Epithelial cell of proximal tubule (primary cell): ENCODE results near the gene STOM. TPM values are rescaled to one million over a fixed set of nuclear protein-coding genes. Genes with fewer than 3 reads are reported as not detected.

Experiments
- DNase-seq: peaks from one replicate; pipeline ENCODE4 v3.0.0-alpha.2; 2011; ENCODE audit warnings: low read depth
- H3K4me3 ChIP-seq: 2 replicates; pipeline ENCODE4 v1.5.1; 2011; ENCODE audit warnings: low read depth, mild to moderate bottlenecking, low read length
- total RNA-seq: library from RNA; depleted of rRNA; stranded (reverse); fragments of >200 nt; gene quantifications from 2 replicates; pipeline ENCODE4 v1.2.3, GENCODE V29; 2015
- TF ChIP-seq, protein P1 (sequence below): conservative IDR thresholded peaks from 2 replicates; pipeline ENCODE4 v1.5.1; 2012; ENCODE audit warnings: low read depth, mild to moderate bottlenecking, low read length

STOM gene
- total RNA-seq, 1 donor from 2014 or later = 26.1 TPM

DNA sequence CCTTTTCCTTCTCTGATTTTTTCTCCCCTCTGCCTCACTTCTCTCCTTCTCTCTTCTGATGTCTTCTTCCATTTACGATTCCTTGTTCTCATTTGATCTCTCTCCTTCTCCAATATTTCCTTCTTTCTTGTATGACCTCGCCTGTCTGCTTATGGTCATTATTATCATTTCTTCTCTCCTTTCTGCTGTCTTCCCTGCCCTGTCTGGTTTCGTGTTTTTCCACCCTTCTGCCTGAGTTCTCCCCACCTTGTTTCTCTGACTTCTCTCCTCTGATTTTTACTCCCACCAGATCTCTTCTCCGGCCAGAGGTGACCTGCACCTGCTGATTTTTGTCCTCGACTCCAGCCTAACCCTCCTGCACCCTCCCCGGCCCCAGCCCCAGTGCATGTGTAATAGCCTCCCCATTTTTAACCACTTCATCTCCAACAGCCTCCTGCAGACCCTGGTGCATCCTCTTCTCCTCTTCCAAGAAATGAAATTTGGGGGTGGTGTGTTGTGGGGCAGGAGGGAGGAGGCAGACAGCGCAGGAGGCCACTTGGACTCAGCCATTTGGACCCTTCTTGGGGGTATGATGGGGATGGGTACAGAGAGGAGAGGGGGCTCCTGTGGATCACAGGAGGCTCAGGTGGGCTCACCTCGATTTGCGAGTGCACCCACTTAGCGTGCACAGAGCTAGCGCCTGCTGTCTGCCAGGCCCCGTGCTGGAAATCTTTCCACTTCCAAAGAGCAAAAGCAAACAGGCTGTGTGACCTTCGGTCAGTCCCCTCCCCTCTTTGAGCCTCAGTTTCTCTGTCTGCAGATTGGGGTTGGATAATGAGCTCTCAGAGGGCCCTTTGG is 69.5 kb downstream of the STOM start:
- no peak for DNase-seq
- TF ChIP-seq, protein P1, sequence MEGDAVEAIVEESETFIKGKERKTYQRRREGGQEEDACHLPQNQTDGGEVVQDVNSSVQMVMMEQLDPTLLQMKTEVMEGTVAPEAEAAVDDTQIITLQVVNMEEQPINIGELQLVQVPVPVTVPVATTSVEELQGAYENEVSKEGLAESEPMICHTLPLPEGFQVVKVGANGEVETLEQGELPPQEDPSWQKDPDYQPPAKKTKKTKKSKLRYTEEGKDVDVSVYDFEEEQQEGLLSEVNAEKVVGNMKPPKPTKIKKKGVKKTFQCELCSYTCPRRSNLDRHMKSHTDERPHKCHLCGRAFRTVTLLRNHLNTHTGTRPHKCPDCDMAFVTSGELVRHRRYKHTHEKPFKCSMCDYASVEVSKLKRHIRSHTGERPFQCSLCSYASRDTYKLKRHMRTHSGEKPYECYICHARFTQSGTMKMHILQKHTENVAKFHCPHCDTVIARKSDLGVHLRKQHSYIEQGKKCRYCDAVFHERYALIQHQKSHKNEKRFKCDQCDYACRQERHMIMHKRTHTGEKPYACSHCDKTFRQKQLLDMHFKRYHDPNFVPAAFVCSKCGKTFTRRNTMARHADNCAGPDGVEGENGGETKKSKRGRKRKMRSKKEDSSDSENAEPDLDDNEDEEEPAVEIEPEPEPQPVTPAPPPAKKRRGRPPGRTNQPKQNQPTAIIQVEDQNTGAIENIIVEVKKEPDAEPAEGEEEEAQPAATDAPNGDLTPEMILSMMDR = no peak
- peak overlapping the region; percentile 47 for H3K4me3 ChIP-seq

DNA sequence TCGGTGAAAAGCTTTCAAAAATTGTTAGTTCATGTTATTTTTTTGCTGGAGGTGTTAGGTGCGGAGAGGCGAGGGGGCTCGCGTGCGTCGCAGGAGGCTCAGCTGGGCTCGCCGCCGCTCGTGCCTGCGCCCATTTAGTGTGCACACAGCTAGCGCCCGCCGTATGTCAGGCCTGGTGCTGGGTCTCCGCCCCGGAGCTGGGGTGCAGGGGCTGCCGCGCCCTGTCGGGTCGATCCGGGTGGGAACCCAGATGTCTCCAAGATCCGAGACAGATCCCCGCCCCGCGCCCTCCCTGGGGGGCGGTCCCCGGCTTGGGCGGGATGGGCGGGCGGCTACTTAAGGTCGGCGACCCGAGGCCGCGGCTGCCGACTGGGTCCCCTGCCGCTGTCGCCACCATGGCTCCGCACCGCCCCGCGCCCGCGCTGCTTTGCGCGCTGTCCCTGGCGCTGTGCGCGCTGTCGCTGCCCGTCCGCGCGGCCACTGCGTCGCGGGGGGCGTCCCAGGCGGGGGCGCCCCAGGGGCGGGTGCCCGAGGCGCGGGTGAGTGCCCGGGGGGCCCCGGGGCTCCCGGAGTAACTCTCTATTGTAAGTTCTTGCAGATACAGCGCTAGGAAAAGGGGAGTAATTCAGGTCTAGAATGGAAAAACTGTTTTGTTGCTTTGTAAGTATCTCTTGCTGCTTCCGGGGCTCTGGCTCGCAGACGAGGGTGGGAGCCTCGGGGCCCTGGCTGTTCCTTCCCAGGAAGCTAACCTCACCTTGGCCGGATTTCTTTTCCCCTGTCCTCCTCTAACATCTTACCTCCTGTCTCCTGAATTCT is 70.4 kb downstream of the STOM start:
- TF ChIP-seq, protein P1 = no peak
- peak overlapping the region; percentile 47 for H3K4me3 ChIP-seq
- no peak for DNase-seq

DNA sequence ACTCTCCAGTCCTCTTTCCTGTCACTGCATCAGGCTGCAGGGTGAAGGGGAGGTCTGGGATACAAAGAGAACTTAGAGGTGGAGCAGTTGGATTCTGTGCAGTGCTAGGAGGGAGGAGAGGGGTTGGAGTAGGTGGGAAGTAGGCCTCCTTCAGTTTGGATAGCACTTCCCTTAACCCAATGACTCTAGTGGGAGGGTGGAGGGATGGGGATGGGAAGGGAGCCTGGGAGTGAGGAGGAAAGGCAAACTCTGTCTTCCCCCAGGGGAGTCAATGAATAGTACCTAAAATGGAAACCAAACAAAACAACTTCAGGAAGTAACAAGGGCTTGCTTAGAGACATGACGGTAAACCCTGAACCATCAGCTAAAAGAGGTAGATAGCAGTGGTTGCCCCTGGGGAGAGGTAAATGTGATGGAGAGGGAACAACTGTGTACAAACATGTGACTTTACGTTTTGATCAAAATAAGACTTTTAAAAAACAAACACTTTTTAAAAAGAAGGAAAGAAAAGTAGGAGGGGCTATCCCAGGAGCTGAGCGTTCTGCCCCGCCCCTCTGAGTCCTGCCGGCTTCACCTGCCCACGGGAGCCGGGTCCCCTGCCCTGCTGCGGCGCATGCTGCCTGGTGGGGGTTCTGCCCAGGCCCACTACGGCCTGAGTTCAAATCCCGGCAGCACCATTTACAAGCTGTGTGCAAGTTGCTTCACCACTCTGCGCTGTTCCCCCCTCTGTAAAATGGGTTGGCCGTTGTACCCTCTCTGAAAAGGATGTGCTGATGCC is 71.2 kb downstream of the STOM start:
- TF ChIP-seq, protein P1 = no peak
- no peak for DNase-seq
- H3K4me3 ChIP-seq = peak overlapping the region; percentile 47

DNA sequence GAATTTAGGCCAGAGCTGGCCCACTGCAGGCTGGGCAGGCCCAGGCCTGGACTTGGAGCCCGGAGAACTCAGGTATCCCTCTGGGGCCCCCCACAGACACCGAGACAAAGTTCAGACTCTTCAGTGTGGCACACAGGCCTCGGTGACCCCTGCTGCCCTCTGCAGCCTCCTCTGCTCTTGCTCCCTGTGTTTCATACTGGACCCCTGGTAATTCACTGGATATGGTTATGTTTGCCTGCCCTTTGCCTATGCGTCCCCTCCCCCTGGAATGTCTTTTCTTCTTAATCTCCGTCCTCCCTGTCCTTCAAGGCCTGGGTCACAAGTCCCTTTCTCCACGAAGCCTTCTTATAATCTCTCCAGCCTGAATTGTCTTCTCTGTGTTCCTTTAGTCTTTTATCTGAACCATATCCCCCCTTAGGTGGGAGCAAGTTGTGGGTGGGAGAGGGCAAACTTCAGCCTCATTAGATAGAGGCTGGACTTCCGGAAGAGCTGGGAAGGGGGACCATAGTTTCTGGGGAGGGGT is 72.0 kb downstream of the STOM start:
- no peak overlapping the region for H3K4me3 ChIP-seq
- DNase-seq = no peak
- TF ChIP-seq, protein P1 = no peak

DNA sequence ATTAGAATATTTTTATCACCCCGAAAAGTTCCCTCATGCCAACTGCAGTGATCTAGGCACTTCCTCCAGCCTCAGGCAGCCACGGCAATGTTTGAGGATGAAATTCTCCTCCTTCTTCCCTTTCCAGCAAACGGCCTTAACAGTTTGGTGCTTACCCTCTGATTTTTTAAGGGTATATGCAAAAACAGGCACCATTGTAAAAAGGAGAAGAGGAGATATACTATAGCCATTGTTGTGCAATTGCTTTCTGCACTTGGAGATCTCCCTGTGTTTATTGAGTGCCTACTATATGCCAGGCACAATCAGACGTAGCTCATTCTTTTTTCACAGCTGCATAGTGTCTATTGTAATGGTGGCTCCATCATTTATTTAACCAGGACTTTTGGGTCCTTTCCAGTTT is 72.7 kb downstream of the STOM start:
- no peak overlapping the region for H3K4me3 ChIP-seq
- TF ChIP-seq, protein P1 = no peak
- DNase-seq = no peak

DNA sequence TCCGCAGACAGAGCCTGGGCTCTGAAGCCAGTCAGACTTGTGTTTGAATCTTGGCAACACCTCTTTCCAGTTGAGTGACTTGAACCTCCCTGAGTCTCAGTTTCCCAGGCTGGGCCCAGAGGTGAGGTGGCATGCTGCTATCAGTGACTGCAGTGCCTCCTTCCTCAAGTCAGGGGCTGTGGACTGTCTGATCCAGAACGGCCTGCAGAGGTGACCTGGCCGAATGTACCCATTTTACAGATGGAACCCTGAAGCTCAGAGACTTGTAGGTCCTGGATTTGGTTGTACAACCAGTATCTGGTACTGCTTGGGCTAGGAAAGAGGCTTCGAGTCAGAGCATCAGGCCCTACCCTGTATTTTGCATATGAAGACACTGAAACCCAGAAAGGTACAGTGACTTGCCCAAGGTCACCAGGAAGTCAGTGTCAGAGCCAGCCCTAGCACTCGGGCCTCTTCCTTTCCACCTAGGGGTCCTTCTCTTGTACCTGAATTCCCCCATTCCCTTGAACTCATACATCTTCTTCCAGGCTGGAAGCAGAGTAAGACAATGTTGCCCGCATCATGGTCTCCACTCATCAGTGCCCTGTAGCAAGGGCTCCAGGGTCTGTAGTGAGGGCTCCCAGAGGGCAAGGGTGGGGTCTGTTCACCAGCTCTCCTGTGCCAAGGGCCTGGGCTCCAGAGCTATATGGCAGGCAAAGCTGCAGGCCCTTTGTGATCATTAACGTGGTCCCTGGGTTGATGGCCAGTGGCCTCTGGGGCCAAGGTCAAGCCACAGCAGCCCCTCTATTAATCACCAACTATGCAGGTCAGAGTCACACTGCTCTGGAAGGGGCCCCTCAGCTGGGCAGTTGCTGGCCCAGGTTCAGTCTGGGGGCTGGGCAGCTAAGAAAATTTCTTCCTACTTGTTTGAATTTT is 73.6 kb downstream of the STOM start:
- no peak for DNase-seq
- TF ChIP-seq, protein P1 = no peak
- no peak overlapping the region for H3K4me3 ChIP-seq
